HuH-7 (cell line): ENCODE data around the gene COL19A1.
A peak's percentile ranks its signal among the peaks of the same experiment; 100 is the strongest.
"Not testable (repeated sequence)": the region's sequence is repeated elsewhere in the genome, so short reads cannot be mapped to it uniquely, and the experiment has no call there.

ENCODE experiments used
- DNase-seq: peaks from one replicate; pipeline ENCODE4 v3.0.0; 2011; ENCODE audit warnings: low spot score

COL19A1 gene

DNA sequence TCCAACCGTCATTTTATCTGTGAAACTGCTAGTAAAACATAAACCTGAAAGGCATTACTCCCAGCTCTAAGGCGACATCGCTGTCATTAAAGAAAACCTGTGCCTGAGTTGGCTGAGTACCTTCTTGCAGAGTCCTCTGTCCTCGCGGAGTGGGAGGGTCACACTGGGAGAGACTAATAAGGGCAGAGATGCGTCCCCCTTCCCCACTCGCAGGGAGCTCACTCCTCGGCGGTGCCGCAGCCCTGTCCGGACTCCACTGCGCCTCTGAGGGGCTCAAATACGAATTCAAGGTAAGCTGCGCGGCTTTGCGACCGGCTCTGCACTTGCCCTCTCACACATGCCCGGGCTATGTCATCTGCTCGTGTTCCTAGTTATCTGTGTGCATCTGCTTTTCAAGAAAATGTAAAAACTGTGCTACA lies at the start of gene COL19A1:
COL19A1 (plus strand) TSS at position 206 of the 419 bp plus-strand sequence. CDS start 13,012 bp downstream, outside the sequence.
- DNase-seq = peak; percentile 33

DNA sequence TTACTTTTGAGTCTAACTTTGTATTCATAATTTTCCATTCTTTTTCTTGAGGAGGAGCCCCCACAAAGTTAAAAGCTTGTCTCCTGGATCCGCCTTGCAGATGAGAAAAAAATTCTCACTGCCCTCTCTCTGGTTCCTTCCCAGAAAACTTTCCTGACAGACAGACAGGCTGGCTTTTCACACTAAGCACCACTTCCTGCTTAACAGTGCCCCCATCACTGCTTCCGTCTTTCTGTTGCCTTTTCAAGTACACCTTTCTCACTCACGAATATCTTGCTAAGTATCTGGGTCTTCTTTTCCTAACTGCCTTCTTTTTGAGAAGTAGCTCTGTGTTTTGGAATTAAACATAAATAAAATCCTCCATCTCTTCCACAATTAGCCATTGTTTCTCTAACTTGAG lies 49.8 kb upstream of the COL19A1 start:
- no peak for DNase-seq

- no peak for DNase-seq
Observed at GRCh38 chr6:69817358-69817757, 49.0 kb upstream of the COL19A1 start.

GRCh38 chr6:69818223-69818930 lies 48.0 kb upstream of the COL19A1 start:
- no peak for DNase-seq

- no peak for DNase-seq
Observed at GRCh38 chr6:69819138-69819537, 47.2 kb upstream of the COL19A1 start.

- DNase-seq = no peak
Observed at GRCh38 chr6:69820018-69820417, 46.3 kb upstream of the COL19A1 start.

DNA sequence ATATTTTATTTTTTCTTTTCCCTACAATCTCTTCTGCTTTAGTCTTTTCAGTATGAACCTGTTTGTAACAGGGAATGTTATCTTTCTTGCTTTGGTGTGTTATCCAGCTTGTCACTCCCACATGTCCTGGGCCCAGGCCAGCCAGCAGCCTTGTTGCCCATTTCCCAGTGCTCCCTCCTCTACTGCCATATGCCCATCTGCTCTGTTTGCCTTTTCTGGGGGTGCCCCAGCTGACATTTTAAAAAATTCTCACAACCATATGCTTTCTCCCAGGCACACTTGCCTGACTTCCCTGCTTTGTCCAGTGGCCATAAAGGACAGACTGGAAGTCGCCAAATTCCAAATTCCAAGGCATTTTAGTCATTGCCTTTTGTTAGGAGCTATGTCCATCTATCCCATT lies 45.9 kb upstream of the COL19A1 start:
- DNase-seq = no peak

DNA sequence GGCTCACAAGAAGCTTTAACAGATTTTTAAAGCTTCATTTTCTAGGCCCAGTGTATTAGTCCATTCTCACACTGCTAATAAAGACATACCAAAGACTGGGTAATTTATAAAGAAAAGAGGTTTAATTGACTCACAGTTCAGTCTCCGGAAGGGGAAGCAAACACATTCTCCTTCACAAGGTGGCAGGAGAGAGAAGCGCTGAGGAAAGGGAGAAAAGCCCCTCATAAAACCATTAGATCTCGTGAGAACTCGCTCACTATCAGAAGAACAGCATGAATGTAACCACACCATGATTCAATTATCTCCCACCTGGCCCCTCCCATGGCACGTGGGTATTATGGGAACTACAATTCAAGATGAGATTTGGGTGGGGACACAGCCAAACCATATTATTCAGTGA lies 42.0 kb upstream of the COL19A1 start:
- DNase-seq = not testable (repeated sequence)

DNA sequence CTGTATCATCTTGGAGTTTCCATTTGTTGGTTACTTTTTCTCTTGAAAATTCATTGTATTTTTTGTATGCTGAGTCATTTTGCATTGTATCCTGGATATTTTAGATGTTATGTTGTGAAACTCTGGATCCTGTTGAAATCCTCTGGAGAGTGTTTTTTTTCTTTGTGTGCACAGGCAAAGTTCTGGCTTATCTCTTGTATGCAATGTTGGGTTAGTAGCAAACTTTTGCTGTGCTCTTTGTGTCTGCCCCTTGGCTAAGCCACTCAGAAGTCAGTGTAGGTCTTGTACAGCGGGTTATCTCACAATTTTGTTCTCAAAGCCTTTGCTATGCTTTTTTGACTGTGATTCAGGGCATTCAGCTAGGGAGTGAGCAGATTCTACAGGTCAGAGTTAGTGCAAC lies 40.5 kb upstream of the COL19A1 start:
- peak; percentile 21 for DNase-seq

DNA sequence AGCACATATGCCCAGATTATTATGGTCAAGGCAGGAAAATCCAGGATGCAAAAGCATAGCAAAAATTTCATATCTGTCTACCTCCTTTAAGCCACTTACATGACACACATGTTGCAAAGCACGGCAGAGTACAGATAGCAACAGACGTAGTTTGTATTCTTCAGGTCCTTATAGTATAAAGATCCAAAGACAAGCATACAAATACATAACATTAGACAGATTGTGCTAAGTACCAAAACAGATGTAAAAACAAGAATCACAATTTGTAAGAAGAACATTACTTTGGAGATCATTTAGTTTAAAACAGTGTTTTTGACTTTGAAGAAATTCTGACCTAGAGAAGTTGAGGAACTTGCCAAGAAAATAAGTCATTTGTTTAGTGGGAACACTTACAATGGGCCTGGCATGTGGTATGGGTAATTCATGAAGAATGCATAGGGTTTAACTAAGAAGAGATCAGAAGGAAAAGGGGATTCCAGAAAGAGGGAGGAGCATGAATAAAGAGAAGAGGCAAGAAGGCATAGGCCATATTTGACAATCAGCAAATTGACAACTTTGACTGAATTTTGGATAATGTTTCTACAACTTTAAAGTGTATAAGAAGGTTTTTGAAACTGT lies 39.0 kb upstream of the COL19A1 start:
- DNase-seq = no peak

DNA sequence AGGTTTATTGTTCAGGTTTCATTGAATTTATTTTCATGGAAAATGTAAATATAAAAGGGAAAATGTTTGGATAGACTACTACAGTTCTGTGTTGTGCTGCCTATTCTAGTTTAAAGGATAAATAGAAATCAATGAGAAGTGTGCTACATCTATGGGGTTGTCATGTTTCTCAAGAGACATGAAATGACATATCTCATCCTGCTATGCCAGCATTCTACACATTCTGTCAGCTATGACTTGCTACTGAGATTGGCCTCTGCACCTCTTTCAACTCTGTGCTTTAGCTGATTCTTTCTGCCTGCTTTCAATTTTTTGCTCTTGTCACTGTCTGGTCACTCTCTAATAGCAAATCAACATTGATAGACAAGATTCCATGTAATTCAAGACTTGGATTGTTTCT lies 33.8 kb upstream of the COL19A1 start:
- DNase-seq = no peak

DNA sequence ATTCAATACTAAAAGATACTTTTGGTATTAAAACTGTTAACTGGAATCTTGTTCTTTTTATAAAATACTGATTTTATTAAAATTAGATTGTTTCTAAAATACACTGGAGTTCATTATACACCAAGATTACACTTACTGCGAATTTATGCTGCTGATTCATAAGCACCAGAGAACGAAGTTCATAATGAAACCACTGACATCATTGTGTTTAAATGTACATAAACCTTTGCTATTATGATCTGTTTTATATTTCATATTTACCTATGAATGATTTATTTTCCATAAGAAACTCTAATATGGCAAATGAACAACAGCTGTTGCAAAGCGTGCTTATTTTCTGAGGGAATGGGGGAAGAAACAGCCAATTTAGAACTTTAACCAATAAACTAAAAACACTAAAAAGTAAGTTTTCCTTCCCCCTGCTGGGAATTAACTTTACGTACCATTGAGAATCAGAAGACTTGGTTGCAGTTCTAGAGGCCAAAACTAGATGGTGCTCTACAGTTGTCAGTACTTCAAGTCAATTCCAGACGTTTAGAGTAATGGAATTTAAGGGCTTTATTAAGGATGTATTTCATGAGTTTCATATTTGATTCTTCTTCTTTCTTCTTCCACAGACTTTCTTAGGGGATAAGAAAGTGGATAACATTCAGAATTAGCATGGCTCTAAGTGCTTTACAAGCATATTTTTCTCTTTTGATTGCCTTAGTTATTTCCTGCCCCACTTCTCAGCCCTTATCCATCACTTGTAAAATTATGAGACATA lies 30.8 kb upstream of the COL19A1 start:
- DNase-seq = peak; percentile 16

- DNase-seq = no peak
Observed at GRCh38 chr6:69841862-69842261, 24.5 kb upstream of the COL19A1 start.

DNA sequence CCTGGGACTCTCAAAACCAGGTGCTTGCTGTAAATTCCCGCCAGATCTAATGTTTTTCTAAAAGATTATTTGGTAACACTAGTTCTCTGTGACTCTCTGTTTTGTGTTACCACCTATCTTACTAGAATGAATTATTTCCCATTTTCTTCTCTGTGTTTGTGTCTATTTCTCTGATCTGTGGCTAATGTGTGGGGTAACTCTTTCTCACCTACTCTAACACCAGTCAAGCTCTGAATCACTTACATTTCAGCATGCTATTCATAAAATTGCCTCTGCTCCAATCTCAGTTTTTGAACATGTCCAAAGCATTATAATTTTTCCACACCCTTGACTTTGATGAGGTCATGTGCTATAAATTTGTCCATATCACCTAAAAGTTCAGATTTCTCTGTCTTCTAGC lies 23.2 kb upstream of the COL19A1 start:
- no peak for DNase-seq

DNA sequence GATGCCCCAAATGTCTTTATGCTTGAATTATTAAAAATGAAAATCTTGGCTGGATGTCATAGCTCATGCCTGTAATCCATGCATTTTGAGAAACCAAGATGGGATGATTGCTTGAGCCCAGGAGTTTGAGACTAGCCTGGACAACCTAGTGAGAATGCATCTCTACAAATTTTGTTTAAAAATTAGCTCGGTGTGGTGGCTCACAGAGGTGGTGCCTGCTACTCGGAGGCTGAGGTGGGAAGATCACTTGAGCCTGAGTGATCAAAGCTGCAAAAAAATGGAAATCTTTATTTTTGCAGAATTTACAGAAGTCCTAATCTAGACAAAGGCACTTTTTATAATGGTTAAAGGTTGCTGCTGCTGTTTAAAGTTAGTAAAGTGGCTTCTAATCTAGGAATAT lies 20.0 kb upstream of the COL19A1 start:
- DNase-seq = no peak

GRCh38 chr6:69846770-69847491 lies 19.4 kb upstream of the COL19A1 start:
- no peak for DNase-seq

GRCh38 chr6:69847492-69847788 lies 18.9 kb upstream of the COL19A1 start:
- DNase-seq = no peak

- no peak for DNase-seq
Observed at GRCh38 chr6:69848552-69848951, 17.8 kb upstream of the COL19A1 start.

- DNase-seq = no peak
Observed at GRCh38 chr6:69852706-69853105, 13.7 kb upstream of the COL19A1 start.

GRCh38 chr6:69861986-69862385 lies 4.4 kb upstream of the COL19A1 start:
- no peak for DNase-seq

DNA sequence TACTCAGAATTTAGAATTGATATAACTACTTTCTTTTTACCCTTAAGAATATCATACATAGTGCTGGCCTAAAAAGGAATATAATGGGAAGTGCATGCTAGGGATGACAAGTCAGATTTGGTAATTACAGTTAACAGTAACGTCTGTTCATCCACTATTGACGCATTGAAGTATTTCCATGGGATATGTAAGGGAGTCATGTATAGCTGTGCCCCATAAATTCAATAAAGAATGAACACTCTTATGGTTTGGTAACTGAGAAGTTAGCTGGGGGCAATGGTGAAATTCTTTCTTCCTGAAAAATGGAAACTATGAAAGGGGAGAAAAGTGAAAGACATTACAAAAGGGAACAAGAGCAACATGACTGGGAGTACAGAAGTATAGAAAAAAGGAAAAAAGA lies 2.6 kb upstream of the COL19A1 start:
- DNase-seq = no peak

DNA sequence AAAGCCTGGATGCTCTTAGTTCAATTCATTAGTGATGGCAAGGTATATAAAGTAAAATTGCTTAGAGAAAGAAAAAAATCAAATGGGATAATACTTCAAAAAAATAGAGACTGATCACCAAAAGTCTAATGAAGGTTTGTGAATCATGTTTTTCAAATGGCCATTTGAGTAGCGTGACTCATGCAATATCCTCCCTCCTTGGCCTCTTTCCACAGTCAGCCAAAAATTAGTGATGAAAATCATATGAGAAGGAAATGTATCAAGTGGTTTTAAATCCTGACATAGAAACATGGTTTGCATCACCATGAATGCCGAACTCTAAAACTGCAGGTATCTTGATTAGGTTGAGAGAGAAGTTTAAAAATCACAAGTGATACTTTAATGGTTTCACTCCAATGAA lies 1.2 kb upstream of the COL19A1 start:
- no peak for DNase-seq
